GM15510 (cell line): ENCODE measurements around the gene TNIK.

Experiments
- POLR2A ChIP-seq: IDR thresholded peaks from 3 replicates; pipeline ENCODE4 v1.6.1; 2011; ENCODE audit warnings: borderline replicate concordance; ENCODE audit not compliant: insufficient read length; ENCODE audit errors: extremely low read depth

Gene TNIK

GRCh38 chr3:171011873-171012336 lies 448.3 kb downstream of the TNIK start:
- TF ChIP-seq POLR2A, result no peak
